ENCODE data around the gene TMEM38A.
"Not testable (repeated sequence)": the region's sequence is repeated elsewhere in the genome, so short reads cannot be mapped to it uniquely, and the experiment has no call there.

TMEM38A gene

DNA sequence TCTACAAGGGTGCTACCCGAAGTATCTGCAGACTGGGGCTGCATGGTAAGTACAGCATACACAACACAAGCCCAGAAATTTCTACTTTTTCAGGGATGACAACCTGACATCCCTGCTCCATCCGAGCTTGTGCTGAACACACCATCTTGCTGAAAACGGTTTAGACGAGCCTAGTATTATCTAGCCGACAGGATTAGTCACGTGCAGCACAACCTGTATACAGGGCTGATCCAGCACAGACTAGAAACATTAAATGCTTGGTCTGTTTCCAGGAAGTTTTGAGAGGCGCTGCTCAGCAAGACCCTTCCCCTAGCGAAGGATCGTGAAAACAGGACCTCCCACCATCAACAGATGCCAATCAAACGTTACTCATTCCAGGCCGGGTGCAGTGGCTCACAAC lies 5.2 kb upstream of the TMEM38A start:
- no peak for TF ChIP-seq CTCF (IDR thresholded peaks at IDR 0.05; ENCODE audit: control insufficient read depth, insufficient read depth, low read depth, low read length, missing control alignments)
- no peak for DNase-seq (ENCODE audit: low read depth)
- no peak overlapping the region for H3K4me3 ChIP-seq (ENCODE audit: control insufficient read depth, low read depth, low read length)

- no peak for TF ChIP-seq CTCF (IDR thresholded peaks at IDR 0.05; ENCODE audit: control insufficient read depth, insufficient read depth, low read depth, low read length, missing control alignments)
- DNase-seq (ENCODE audit: low read depth), result no peak
- no peak overlapping the region for H3K4me3 ChIP-seq (ENCODE audit: control insufficient read depth, low read depth, low read length)
Observed at GRCh38 chr19:16657384-16657783, 3.6 kb upstream of the TMEM38A start.

- TF ChIP-seq CTCF (IDR thresholded peaks at IDR 0.05; ENCODE audit: control insufficient read depth, insufficient read depth, low read depth, low read length, missing control alignments), result no peak
- no peak for DNase-seq (ENCODE audit: low read depth)
Observed at GRCh38 chr19:16659464-16659831, 1.5 kb upstream of the TMEM38A start.

GRCh38 chr19:16659832-16660708 lies 869 bp upstream of the TMEM38A start, which contains the start of gene SMIM7:
Gene SMIM7, minus strand, starts transcription at chr19:16660144. Its CDS starts 34 bp downstream, at chr19:16660110.
- peak within 1 kb of the TSS; percentile 70 for H3K4me3 ChIP-seq (ENCODE audit: control insufficient read depth, low read depth, low read length)
- peak; percentile 93 for DNase-seq (ENCODE audit: low read depth)
- no peak for TF ChIP-seq CTCF (IDR thresholded peaks at IDR 0.05; ENCODE audit: control insufficient read depth, insufficient read depth, low read depth, low read length, missing control alignments)

More at GRCh38 chr19:16659464-16659831, 1.5 kb upstream of the TMEM38A start:
- peak overlapping the region; percentile 70 for H3K4me3 ChIP-seq (ENCODE audit: control insufficient read depth, low read depth, low read length)

DNA sequence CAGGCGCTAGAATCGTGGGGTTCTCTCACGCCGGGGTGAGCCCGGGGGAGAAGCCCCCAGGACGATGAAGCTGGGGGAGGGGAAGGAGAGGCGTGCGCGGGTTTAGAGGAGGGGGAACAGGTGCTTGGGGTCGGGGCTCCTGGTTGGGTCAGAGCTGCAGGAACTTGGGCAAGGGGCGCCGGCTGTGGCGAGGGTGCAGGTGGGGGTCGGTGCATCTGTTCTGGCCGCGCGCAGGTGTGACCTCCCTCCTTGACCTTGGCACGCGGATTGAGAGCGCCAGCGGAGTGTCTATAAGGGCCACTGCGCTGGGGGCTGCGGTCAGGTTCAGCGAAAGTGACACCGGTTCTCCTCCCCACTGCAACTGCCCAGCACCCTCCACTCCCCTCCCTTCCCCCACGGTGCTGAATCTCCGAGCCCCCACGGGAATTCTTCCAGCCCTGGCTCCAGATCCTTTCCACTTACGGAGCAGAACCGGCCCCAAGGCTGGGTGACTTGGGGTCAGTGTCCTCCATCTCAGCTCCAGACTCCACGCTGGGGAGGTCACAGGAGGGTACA lies 618 bp downstream of the TMEM38A start:
- TF ChIP-seq CTCF (IDR thresholded peaks at IDR 0.05; ENCODE audit: control insufficient read depth, insufficient read depth, low read depth, low read length, missing control alignments), result no peak
- DNase-seq (ENCODE audit: low read depth), result no peak

GRCh38 chr19:16668176-16668575 lies 7.2 kb downstream of the TMEM38A start:
- TF ChIP-seq CTCF (IDR thresholded peaks at IDR 0.05; ENCODE audit: control insufficient read depth, insufficient read depth, low read depth, low read length, missing control alignments), result no peak
- DNase-seq (ENCODE audit: low read depth), result no peak
- H3K4me3 ChIP-seq (ENCODE audit: control insufficient read depth, low read depth, low read length), result no peak overlapping the region

More for the DNA sequence above, 618 bp downstream of the TMEM38A start:
- H3K4me3 ChIP-seq (ENCODE audit: control insufficient read depth, low read depth, low read length), result peak overlapping the region; percentile 70

DNA sequence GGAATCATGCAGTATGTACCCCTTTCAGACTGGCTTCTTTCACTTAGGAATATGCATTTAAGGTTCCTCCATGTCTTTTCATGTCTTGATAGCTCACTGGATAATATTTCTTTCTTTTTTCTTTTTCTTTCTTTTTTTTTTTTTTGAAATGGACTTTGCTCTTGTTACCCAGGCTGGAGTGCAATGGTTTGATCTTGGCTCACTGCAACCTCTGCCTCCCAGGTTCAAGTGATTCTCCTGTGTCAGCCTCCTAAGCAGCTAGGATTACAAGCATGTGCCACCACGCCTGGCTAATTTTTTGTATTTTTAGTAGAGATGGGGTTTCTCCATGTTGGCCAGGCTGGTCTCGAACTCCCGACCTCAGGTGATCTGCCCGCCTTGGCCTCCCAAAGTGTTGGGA lies 7.8 kb downstream of the TMEM38A start:
- DNase-seq (ENCODE audit: low read depth); H3K4me3 ChIP-seq (ENCODE audit: control insufficient read depth, low read depth, low read length): not testable (repeated sequence)
